LHCN-M2 (cell line): ENCODE results near the gene PLAA. TPM values are rescaled to one million over a fixed set of nuclear protein-coding genes. Genes with fewer than 3 reads are reported as not detected.
"Not testable (repeated sequence)": the region's sequence is repeated elsewhere in the genome, so short reads cannot be mapped to it uniquely, and the experiment has no call there.

Experiments used
- DNase-seq: peaks from one replicate; pipeline ENCODE4 v3.0.0-alpha.2; 2012; ENCODE audit warnings: low read depth
- total RNA-seq: library from RNA; depleted of rRNA; stranded (reverse); fragments of >200 nt; gene quantifications from 2 replicates; pipeline ENCODE4 v1.2.3, GENCODE V29; 2014; rRNA removed

PLAA gene
- total RNA-seq, 1 experiment from 2014 or later = 43.7 TPM

GRCh38 chr9:26935847-26936246, 11.2 kb downstream of the PLAA start:
- no peak for DNase-seq

GRCh38 chr9:26928902-26929495, 18.0 kb downstream of the PLAA start:
- no peak for DNase-seq

GRCh38 chr9:26925609-26926008, 21.4 kb downstream of the PLAA start:
- DNase-seq = no peak

- no peak for DNase-seq
Observed at GRCh38 chr9:26919698-26920097, 27.3 kb downstream of the PLAA start.

GRCh38 chr9:26913138-26913668, 33.8 kb downstream of the PLAA start:
- no peak for DNase-seq

- DNase-seq = no peak
Observed at GRCh38 chr9:26904671-26905070, 42.4 kb downstream of the PLAA start.

GRCh38 chr9:26904070-26904469, 43.0 kb downstream of the PLAA start:
- no peak for DNase-seq

- no peak for DNase-seq
Observed at GRCh38 chr9:26893030-26893676, 53.9 kb downstream of the PLAA start.

GRCh38 chr9:26892251-26893029, 54.6 kb downstream of the PLAA start, which contains the start of gene CAAP1:
TSS of gene CAAP1 (minus strand) at chr9:26892802. CDS start at chr9:26892715, 87 bp downstream.
- peak; percentile 91 for DNase-seq

GRCh38 chr9:26891726-26892125, 55.3 kb downstream of the PLAA start:
- no peak for DNase-seq

- no peak for DNase-seq
Observed at GRCh38 chr9:26888271-26888670, 58.8 kb downstream of the PLAA start.

- no peak for DNase-seq
Observed at GRCh38 chr9:26882154-26882553, 64.9 kb downstream of the PLAA start.

GRCh38 chr9:26880262-26880661, 66.8 kb downstream of the PLAA start:
- no peak for DNase-seq

GRCh38 chr9:26875155-26875554, 71.9 kb downstream of the PLAA start:
- DNase-seq = not testable (repeated sequence)

GRCh38 chr9:26870292-26870691, 76.8 kb downstream of the PLAA start:
- peak; percentile 3 for DNase-seq

GRCh38 chr9:26863074-26863473, 84.0 kb downstream of the PLAA start:
- peak; percentile 16 for DNase-seq

- peak; percentile 65 for DNase-seq
Observed at GRCh38 chr9:26856413-26857032, 90.5 kb downstream of the PLAA start.

Other genes with a start within 250 kb of the PLAA start
- 18.5 and 18.9 TPM in 2 replicates for gene CAAP1, start 54.4 kb downstream of the PLAA start, total RNA-seq
- gene IFT74, start 9.2 kb upstream of the PLAA start, total RNA-seq = 21.0 and 26.8 TPM in 2 replicates
- not detected in 2 replicates for gene LRRC19, start 58.4 kb upstream of the PLAA start, total RNA-seq
- 2.6 and 3.3 TPM in 2 replicates for gene TEK, start 162.0 kb upstream of the PLAA start, total RNA-seq